HS-5 (cell line): Measurements from ENCODE around the gene PSMC3IP.
"Not testable (repeated sequence)": the region's sequence is repeated elsewhere in the genome, so short reads cannot be mapped to it uniquely, and the experiment has no call there.

Experiments used
- DNase-seq: peaks from one replicate; pipeline ENCODE4 v3.0.0-alpha.2; 2012; ENCODE audit warnings: low read depth

PSMC3IP gene

DNA sequence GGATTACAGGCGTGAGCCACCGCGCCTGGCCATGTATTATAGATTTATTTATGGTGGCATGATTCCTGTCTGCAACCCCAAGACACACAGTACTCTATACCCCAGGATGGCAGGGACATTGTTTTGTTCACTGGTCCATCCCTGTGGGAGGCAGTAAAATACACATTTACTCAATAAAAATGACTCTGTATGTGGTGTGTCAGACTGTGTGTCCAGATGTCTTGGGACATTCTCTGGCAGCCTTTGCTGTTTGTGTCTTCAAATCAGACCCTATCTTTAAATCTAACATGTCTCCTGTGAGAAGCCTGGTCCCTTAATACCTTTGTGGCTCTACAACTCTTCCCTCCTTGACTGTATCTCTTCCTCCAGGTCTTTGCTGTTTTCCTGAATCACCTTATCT, 17.3 kb downstream of the PSMC3IP start:
- DNase-seq = no peak

DNA sequence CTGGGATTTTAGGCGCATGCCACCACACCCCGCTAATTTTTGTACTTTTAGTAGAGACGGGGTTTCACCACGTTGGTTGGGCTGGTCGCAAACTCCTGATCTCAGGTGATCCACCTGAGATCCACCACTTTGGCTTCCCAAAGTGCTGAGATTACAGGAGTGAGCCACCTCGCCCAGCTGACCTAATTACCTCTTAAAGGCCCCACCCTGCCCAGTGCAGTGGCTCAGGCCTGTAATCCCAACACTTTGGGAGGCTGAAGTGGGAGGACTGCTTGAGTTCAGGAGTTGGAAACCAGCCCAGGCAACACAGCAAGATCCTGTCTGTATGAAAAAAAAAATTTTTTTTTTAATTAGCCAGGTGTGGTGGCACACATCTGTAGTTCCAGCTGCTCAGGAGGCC, 18.5 kb downstream of the PSMC3IP start:
- no peak for DNase-seq

GRCh38 chr17:42555961-42556617, 21.4 kb downstream of the PSMC3IP start:
- not testable (repeated sequence) for DNase-seq

- no peak for DNase-seq
Measured at GRCh38 chr17:42555122-42555622, 22.4 kb downstream of the PSMC3IP start.

- DNase-seq = no peak
Measured at GRCh38 chr17:42554250-42555121, 23.0 kb downstream of the PSMC3IP start.

DNA sequence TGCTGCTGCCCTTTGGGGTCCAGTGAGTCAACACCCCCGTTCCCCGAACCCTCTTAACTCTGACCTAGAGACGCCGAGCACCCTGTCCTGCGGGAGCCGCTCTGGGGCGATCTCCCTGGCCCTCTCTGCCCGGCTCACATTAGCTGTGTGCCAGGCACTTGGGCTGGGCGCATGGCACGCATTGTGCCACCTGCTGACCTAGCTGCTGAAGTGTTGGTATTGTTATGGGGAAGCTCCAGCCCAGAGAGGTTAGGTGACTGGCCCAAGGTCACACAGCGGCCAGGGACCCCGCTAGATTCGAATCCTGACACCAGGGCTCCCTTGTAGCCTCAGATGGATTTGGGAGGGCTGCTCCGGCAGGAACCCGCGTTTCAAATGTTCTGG, 23.7 kb downstream of the PSMC3IP start:
- DNase-seq = no peak

DNA sequence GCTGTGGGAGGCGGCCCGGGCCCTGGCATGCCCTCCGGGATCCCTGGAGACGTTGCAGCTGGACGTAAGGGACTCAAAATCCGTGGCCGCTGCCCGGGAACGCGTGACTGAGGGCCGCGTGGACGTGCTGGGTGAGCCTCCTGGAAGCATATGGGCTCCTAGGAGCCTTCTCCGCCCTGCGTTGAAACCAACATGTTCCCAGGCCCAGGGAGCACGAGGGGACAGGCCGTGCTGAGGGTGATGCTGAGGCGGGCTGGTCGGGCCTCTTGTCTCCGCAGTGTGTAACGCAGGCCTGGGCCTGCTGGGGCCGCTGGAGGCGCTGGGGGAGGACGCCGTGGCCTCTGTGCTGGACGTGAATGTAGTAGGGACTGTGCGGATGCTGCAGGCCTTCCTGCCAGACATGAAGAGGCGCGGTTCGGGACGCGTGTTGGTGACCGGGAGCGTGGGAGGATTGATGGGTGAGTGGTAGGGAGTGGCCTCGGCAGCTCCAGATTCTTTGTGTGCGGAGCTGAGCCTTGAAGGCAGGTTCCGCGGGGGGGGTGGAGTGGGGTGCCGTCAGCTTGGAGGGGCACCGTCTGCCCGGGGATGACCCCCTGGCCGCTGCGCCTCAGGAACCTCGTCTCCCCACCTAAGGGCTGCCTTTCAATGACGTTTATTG, 24.2 kb downstream of the PSMC3IP start:
- no peak for DNase-seq

GRCh38 chr17:42552736-42553135, 24.8 kb downstream of the PSMC3IP start, which contains the start of gene HSD17B1:
HSD17B1 (plus strand) TSS chr17:42552923; CDS start chr17:42552934, 11 bp downstream.
- DNase-seq = not testable (repeated sequence)

DNA sequence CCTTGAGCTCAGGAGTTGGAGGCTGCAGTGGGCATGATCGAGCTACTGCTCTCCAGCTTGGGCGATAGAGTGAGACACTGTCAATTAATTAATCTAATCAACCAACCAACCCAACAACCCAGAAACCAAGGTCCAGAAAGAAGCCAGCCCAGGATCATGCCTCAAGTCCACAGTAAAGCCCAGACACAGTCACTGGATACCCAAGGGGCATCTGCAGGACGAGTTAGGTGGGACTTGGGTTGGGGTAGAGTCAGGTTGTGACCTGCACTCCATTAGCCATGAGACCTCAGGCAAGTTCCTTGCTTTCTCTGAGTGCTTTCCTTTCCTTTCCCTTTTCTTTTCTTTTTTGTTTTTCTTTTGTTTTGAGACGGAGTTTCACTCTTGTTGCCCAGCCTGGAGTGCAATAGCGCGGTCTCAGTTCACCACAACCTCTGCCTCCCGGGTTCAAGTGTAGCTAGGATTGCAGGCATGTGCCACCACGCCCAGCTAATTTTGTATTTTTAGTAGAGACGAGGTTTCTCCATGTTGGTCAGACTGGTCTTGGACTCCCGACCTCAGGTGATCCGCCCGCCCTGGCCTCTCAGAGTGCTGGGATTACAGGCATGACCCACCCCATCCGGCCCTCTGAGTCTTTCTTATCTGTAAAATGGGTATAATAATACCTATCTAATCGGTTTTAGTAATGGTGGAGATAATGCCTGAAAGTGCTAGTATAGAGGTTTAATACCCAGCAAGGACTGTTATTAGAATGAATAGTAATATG, 28.4 kb downstream of the PSMC3IP start:
- DNase-seq = no peak

GRCh38 chr17:42548070-42548837, 29.3 kb downstream of the PSMC3IP start:
- no peak for DNase-seq

- no peak for DNase-seq
Measured at GRCh38 chr17:42547698-42548069, 29.8 kb downstream of the PSMC3IP start.

DNA sequence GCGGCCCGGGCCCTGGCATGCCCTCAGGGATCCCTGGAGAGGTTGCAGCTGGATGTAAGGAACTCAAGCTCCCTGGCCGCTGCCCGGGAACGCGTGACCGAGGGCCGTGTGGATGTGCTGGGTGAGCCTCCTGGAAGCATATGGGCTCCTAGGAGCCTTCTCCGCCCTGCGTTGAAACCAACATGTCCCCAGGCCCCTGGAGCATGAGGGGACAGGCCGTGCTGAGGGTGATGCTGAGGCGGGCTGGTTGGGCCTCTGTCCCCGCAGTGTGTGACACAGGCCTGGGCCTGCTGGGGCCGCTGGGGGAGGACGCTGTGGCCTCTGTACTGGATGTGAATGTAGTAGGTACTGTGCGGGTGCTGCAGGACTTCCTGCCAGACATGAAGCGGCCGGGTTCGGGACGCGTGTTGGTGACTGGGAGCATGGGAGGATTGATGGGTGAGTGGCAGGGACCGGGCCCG, 30.5 kb downstream of the PSMC3IP start:
- DNase-seq = no peak

DNA sequence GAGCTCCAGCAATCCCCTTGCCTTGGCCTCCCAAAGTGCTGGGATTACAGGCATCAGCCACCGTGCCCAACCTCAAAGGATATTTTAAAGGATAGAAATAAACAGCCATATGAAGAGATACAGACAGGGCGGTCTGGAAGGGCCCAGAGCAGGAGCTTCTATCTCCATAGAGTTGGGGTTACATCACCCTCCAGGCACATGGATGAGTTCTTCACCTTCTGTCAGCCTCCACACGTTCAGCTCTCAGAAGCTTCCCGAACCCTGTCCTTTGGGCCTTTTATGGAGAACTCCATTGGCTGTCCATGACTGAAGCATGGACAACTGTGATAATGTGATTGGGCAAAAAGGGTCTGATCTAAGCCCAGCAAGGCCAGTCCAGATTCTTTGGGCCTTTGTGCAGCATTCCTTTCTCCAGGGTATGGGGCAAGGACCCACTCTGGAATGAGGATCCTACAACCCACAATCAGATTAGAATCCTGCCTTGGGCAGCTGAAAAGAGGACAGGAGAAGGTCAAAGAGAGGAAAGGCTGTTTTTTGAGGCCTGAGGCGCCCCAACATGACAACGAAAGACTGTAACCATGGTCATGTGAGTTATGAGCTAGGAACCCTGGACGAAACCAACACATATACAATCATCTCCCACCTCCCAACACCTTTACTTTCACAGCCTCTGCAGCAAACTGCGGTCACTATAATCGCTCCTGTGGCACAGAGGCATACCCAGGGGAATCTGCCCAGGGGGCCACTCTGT, 31.6 kb downstream of the PSMC3IP start:
- DNase-seq = not testable (repeated sequence)

GRCh38 chr17:42544874-42545283, 32.6 kb downstream of the PSMC3IP start:
- DNase-seq = no peak

DNA sequence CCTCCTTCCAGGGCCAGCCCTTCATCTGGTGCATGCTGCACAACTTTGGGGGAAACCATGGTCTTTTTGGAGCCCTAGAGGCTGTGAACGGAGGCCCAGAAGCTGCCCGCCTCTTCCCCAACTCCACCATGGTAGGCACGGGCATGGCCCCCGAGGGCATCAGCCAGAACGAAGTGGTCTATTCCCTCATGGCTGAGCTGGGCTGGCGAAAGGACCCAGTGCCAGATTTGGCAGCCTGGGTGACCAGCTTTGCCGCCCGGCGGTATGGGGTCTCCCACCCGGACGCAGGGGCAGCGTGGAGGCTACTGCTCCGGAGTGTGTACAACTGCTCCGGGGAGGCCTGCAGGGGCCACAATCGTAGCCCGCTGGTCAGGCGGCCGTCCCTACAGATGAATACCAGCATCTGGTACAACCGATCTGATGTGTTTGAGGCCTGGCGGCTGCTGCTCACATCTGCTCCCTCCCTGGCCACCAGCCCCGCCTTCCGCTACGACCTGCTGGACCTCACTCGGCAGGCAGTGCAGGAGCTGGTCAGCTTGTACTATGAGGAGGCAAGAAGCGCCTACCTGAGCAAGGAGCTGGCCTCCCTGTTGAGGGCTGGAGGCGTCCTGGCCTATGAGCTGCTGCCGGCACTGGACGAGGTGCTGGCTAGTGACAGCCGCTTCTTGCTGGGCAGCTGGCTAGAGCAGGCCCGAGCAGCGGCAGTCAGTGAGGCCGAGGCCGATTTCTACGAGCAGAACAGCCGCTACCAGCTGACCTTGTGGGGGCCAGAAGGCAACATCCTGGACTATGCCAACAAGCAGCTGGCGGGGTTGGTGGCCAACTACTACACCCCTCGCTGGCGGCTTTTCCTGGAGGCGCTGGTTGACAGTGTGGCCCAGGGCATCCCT, 34.1 kb downstream of the PSMC3IP start:
- no peak for DNase-seq

- no peak for DNase-seq
Measured at GRCh38 chr17:42541041-42541833, 36.3 kb downstream of the PSMC3IP start.

- not testable (repeated sequence) for DNase-seq
Measured at GRCh38 chr17:42540558-42540957, 37.0 kb downstream of the PSMC3IP start.

- DNase-seq = no peak
Measured at GRCh38 chr17:42538482-42538881, 39.0 kb downstream of the PSMC3IP start.
